ENCODE results near the gene SLC6A5. TPM values are rescaled to one million over a fixed set of nuclear protein-coding genes. Genes with fewer than 3 reads are reported as not detected.

Gene SLC6A5
- total RNA-seq, 1 experiment from 2014 or later: not detected

GRCh38 chr11:20611445-20611844 is 12.0 kb downstream of the SLC6A5 start:
- Histone ChIP-seq H3K27me3 (ENCODE audit: control insufficient read depth, insufficient read depth, low read length) (peaks cover 19% of the 10 kb centered on the region), H3K4me3 (ENCODE audit: low read depth in 2 of 2, low read length in 2 of 2) (no peak overlapping the region), H3K36me3 (ENCODE audit: control insufficient read depth, insufficient read depth, low read length) (no peaks in the 10 kb centered on the region), H3K9me3 (ENCODE audit: control insufficient read depth, insufficient read depth, low read depth, low read length) (no peaks in the 10 kb centered on the region), H3K27ac (ENCODE audit: low read length) (no peak overlapping the region), H3K4me1 (ENCODE audit: control insufficient read depth, insufficient read depth, low read length) (no peaks in the 10 kb centered on the region)
- DNase-seq (ENCODE audit: low read depth, low spot score) (no peak), ATAC-seq (no peak)
- CTCF ChIA-PET: no interaction called here
- no TSS peak for BruUV-seq (replicated peaks)
- intact Hi-C loops (cut with micrococcal nuclease; ENCODE audit: unreplicated experiment) (loop anchor here (5.0 kb wide), 1 partner anchor 484 kb away; no protein-coding TSS in a partner anchor), in situ Hi-C loops (cut with HindIII; ENCODE audit: low pct_unique_long_range_greater_than_20kb, low sequenced_read_pairs) (no loop called here)
- TF ChIP-seq TCF7L2 (IDR thresholded peaks at IDR 0.05; ENCODE audit: low read depth, low read length) (no peak), REST (IDR thresholded peaks at IDR 0.05; ENCODE audit: insufficient read depth in 1 of 2, low read depth in 2 of 2, low read length in 1 of 2) (no peak), CTCF (IDR thresholded peaks at IDR 0.05) (no peak), SIN3A (IDR thresholded peaks at IDR 0.05; ENCODE audit: borderline replicate concordance, insufficient read depth, low read depth, low read length) (no peak), POLR2AphosphoS5 (IDR thresholded peaks at IDR 0.05; ENCODE audit: low read depth, low read length) (no peak)
- POLR2A ChIA-PET: no interaction called here

- Histone ChIP-seq H3K36me3 (ENCODE audit: control insufficient read depth, insufficient read depth, low read length) (no peaks in the 10 kb centered on the region), H3K9me3 (ENCODE audit: control insufficient read depth, insufficient read depth, low read depth, low read length) (no peaks in the 10 kb centered on the region), H3K27ac (ENCODE audit: low read length) (no peak overlapping the region), H3K4me3 (ENCODE audit: low read depth in 2 of 2, low read length in 2 of 2) (no peak overlapping the region), H3K4me1 (ENCODE audit: control insufficient read depth, insufficient read depth, low read length) (no peaks in the 10 kb centered on the region), H3K27me3 (ENCODE audit: control insufficient read depth, insufficient read depth, low read length) (peaks cover 19% of the 10 kb centered on the region)
- BruUV-seq (replicated peaks): no TSS peak
- intact Hi-C loops (cut with micrococcal nuclease; ENCODE audit: unreplicated experiment): loop anchor here (5.0 kb wide), 1 partner anchor 485 kb away; no protein-coding TSS in a partner anchor
- POLR2A ChIA-PET: no interaction called here
- in situ Hi-C loops (cut with HindIII; ENCODE audit: low pct_unique_long_range_greater_than_20kb, low sequenced_read_pairs): no loop called here
- CTCF ChIA-PET: no interaction called here
- ATAC-seq (no peak), DNase-seq (ENCODE audit: low read depth, low spot score) (no peak)
- TF ChIP-seq SIN3A (IDR thresholded peaks at IDR 0.05; ENCODE audit: borderline replicate concordance, insufficient read depth, low read depth, low read length) (no peak), REST (IDR thresholded peaks at IDR 0.05; ENCODE audit: insufficient read depth in 1 of 2, low read depth in 2 of 2, low read length in 1 of 2) (no peak), POLR2AphosphoS5 (IDR thresholded peaks at IDR 0.05; ENCODE audit: low read depth, low read length) (no peak), CTCF (IDR thresholded peaks at IDR 0.05) (no peak), TCF7L2 (IDR thresholded peaks at IDR 0.05; ENCODE audit: low read depth, low read length) (no peak)
These were observed 12.5 kb downstream of the SLC6A5 start for GRCh38 chr11:20611892-20612291.

All from Panc1 (cell line).